Thoracic aorta (tissue), 2 donors: ENCODE data around the gene SNAP29. TPM values are rescaled to one million over a fixed set of nuclear protein-coding genes. Genes with fewer than 3 reads are reported as not detected.
"Not testable (repeated sequence)": the region's sequence is repeated elsewhere in the genome, so short reads cannot be mapped to it uniquely, and the experiment has no call there.

ENCODE experiments used
- ATAC-seq: fragments of 150-250 bp; one replicate; pipeline ENCODE4 v1.8.0; 2017; ENCODE audit warnings: low read depth; ENCODE audit not compliant: insufficient number of reproducible peaks, low FRiP score
- DNase-seq: peaks from one replicate; pipeline ENCODE4 v3.0.0-alpha.2; 2020; ENCODE audit warnings: low spot score
- H3K27ac ChIP-seq, 2 donors: fragments of 200-600 bp; sonication (generic); 1 replicate in 1 of 2; 2 replicates in 1 of 2; pipeline ENCODE4 v1.5.1; 2016; ENCODE audit warnings: mild to moderate bottlenecking in 2 of 2, moderate library complexity in 2 of 2
- H3K27me3 ChIP-seq: fragments of 200-600 bp; sonication (generic); replicated peaks from 2 replicates; pipeline ENCODE4 v1.6.0; 2016; ENCODE audit warnings: mild to moderate bottlenecking; ENCODE audit not compliant: insufficient read depth
- H3K36me3 ChIP-seq: fragments of 200-600 bp; sonication (generic); one replicate; pipeline ENCODE4 v1.5.1; 2016
- H3K4me1 ChIP-seq, 2 donors: fragments of 200-600 bp; sonication (generic); 1 replicate in 1 of 2; 2 replicates in 1 of 2; pipeline versions ENCODE4 v1.5.1 to v1.6.0; 2016; ENCODE audit warnings: low read depth in 2 of 2, mild to moderate bottlenecking in 1 of 2; ENCODE audit not compliant: control insufficient read depth in 1 of 2
- H3K4me3 ChIP-seq: fragments of 200-600 bp; sonication (generic); 2 replicates; pipeline ENCODE4 v1.5.1; 2016; ENCODE audit warnings: mild to moderate bottlenecking
- H3K9me3 ChIP-seq: fragments of 200-600 bp; sonication (generic); 2 replicates; pipeline ENCODE4 v1.5.1; 2016
- total RNA-seq, 2 donors: library from RNA; depleted of rRNA; stranded (reverse); fragments of >200 nt; gene quantifications; one replicate each; pipeline versions ENCODE4 v1.1.0 to v1.2.3, GENCODE V29; 2016
- TF ChIP-seq, protein P1 (sequence below): fragments of 200-600 bp; sonication (generic); IDR thresholded peaks from one replicate; pipeline ENCODE4 v1.5.1; 2019; ENCODE audit warnings: antibody characterized with exemption

SNAP29 gene
- total RNA-seq, 2 donors from 2014 or later, result 18.2 to 20.6 TPM

DNA sequence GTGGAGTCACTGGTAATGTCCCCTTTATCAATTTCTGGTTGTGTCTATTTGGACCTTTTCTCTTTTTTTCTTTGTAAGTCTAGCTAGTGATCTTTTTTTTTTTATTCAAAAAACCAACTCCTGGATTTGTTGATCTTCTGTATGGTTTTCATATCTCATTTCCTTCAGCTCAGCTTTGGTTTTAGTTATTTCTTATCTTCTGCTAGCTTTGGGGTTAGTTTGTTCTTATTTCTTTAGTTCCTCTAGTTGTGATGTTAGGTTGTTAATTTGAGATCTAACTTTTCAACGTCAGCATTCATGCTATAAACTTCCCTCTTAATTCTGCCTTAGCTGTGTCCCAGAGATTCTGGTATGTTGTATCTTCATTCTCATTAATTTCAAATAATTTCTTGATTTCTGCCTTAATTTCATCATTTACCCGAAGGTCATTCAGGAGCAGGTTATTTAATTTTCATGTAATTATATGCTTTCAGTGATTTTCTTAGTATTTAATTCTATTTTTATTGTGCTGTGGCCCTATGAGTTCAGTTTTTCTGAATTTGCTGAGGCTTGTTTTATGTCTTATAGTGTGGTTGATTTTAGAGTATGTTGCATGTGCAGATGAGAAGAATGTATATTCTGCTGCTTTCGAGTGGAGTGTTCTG lies 29.2 kb upstream of the SNAP29 start:
- H3K36me3 ChIP-seq, result peaks cover 27% of the 10 kb centered on the region
- no peak overlapping the region for H3K27ac ChIP-seq
- no peak overlapping the region for H3K4me3 ChIP-seq
- no peaks in the 10 kb centered on the region for H3K4me1 ChIP-seq
- H3K27me3 ChIP-seq, result no peaks in the 10 kb centered on the region
- no peak for DNase-seq
- no peaks in the 10 kb centered on the region for H3K9me3 ChIP-seq
- TF ChIP-seq, protein P1, sequence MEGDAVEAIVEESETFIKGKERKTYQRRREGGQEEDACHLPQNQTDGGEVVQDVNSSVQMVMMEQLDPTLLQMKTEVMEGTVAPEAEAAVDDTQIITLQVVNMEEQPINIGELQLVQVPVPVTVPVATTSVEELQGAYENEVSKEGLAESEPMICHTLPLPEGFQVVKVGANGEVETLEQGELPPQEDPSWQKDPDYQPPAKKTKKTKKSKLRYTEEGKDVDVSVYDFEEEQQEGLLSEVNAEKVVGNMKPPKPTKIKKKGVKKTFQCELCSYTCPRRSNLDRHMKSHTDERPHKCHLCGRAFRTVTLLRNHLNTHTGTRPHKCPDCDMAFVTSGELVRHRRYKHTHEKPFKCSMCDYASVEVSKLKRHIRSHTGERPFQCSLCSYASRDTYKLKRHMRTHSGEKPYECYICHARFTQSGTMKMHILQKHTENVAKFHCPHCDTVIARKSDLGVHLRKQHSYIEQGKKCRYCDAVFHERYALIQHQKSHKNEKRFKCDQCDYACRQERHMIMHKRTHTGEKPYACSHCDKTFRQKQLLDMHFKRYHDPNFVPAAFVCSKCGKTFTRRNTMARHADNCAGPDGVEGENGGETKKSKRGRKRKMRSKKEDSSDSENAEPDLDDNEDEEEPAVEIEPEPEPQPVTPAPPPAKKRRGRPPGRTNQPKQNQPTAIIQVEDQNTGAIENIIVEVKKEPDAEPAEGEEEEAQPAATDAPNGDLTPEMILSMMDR, result no peak
- no peak for ATAC-seq

DNA sequence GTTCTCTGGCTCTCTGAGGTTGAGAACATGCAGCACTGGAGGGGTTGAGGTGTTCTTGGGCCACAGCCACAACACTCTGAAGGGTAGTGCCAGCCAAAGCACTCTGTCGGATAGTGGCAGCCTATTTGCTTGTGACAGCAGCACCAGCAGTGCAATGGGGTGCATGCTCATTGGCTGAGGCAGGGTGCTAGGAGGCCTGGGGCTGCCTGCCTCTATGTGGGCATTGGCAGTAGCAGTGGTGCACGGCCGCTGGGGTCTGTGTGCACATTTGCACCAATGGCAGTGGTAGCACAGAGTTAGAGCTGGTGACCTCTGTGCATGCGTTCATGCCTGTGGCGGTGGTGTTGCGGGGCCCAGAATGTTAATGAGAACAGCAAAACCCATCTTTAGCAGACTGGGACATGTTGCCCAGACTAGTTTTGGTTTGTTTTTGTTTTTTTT lies 25.6 kb upstream of the SNAP29 start:
- ATAC-seq (no peak), DNase-seq (no peak)
- Histone ChIP-seq H3K27ac (no peak overlapping the region), H3K36me3 (peaks cover 23% of the 10 kb centered on the region), H3K27me3 (no peaks in the 10 kb centered on the region), H3K4me3 (no peak overlapping the region), H3K9me3 (no peaks in the 10 kb centered on the region), H3K4me1 (no peaks in the 10 kb centered on the region)
- TF ChIP-seq, protein P1, result no peak

DNA sequence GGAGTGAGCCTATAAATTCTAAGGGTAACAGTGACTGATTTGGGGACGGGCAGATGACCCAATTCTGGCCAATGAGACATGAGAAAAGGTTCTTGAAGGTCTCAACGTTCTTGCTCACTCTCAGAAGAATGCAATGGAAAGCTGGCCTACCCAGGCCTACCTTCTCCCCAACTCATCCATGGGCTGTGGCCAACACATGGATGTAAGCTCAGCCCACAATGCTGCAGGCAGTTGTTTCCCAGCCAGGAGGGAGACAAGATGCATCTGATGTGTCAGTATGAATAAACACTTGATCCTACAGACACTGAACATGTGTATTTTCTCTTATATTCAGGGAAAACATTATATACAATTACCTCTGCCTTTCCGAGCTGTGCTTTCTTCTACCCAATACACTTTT lies 24.6 kb upstream of the SNAP29 start:
- peaks cover 23% of the 10 kb centered on the region for H3K36me3 ChIP-seq
- H3K27ac ChIP-seq, result no peak overlapping the region
- H3K27me3 ChIP-seq, result no peaks in the 10 kb centered on the region
- no peaks in the 10 kb centered on the region for H3K4me1 ChIP-seq
- no peaks in the 10 kb centered on the region for H3K9me3 ChIP-seq
- DNase-seq (no peak), ATAC-seq (no peak)
- no peak overlapping the region for H3K4me3 ChIP-seq
- TF ChIP-seq, protein P1, result no peak

DNA sequence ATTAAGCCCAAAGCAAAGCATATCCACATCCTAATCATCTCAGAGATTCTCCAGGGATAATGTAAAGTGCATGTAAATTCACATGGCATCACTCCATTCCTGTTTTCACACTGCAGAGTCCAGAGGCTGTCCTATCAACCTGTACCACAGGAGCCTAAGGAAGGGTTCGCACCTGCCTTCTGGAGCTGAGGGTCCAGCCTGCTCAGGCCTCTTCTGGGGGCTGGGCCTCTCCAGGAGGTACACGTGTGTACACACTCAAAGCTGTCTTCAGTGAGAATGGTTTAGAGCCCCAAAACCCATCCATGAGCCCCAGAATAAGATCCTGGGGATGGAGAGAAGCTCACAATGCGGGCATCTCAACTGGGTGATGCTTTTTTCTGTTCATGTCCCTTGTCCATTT lies 24.1 kb upstream of the SNAP29 start:
- Histone ChIP-seq H3K9me3 (no peaks in the 10 kb centered on the region), H3K36me3 (peaks cover 23% of the 10 kb centered on the region), H3K4me3 (no peak overlapping the region), H3K27me3 (no peaks in the 10 kb centered on the region), H3K27ac (no peak overlapping the region), H3K4me1 (no peaks in the 10 kb centered on the region)
- ATAC-seq (no peak), DNase-seq (no peak)
- TF ChIP-seq, protein P1, result no peak

DNA sequence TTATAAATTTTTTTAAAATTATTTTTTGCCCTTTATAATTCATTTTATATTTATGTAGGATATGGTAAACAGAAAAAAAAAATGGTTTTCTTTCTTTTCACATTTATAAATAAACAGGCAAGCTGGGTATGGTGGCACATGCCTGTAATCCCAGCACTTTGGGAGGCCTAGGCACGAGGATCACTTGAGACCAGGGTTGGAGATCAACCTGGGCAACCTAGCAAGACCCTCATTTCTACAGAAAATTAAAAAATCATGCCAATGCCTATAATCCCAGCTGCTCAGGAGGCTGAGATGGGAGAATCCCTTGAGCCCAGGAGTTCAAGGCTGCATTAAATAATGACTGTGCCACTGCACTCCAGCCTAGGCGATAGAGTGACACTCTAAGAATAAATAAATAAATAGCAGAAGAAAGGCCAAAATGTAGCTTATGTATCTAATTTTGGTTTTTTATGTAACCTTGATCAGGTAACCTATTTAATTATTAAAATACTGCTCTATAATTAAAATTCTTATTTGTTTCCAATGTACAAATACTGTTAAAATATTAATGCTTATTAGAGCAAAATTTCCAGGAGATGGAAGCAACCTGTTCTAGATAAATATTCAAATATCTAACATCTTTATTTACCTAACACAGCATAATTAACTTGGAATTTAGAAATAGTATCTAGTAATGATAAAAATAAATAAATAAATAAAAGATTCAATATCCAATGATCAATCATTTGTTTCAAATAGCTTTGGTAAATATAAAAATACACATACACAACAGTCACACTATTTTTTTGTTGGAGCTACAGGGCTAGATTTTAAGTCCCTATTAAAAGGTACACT lies 21.6 kb upstream of the SNAP29 start:
- Histone ChIP-seq H3K9me3 (no peaks in the 10 kb centered on the region), H3K4me1 (peaks cover 0 to 5% of the 10 kb centered on the region in 2 donors), H3K36me3 (peaks cover 16% of the 10 kb centered on the region), H3K27me3 (no peaks in the 10 kb centered on the region), H3K4me3 (no peak overlapping the region), H3K27ac (no peak overlapping the region)
- TF ChIP-seq, protein P1, result no peak
- no peak for DNase-seq
- ATAC-seq, result no peak

DNA sequence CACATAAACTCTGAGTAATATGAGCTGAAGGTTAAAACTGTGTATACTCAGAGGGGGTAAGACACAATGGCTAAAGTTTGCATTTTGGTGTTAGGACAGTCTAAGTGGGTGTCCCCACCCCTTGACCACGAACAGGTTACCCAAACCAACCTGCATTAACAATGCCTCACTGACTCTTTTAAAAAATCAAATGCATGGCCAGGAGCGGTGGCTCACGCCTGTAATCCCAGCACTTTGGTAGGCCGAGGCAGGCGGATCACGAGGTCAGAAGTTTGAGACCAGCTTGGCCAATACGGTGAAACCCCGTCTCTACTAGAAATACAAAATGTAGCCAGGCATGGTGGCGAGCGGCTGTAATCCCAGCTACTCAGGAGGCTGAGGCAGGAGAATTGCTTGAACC lies 19.5 kb upstream of the SNAP29 start:
- H3K36me3 ChIP-seq, H3K4me1 ChIP-seq, H3K27me3 ChIP-seq, DNase-seq, H3K9me3 ChIP-seq, H3K27ac ChIP-seq, ATAC-seq, H3K4me3 ChIP-seq: not testable (repeated sequence)
